IMR-90 (cell line): ENCODE data around the gene LZTS3. TPM values are rescaled to one million over a fixed set of nuclear protein-coding genes. Genes with fewer than 3 reads are reported as not detected.

ENCODE experiments used
- ATAC-seq: fragments of 200-7000 bp; cut with Tn5 transposase; 2 replicates; pipeline ENCODE4 v1.9.1; 2020; ENCODE audit warnings: low read depth, mild to moderate bottlenecking, moderate library complexity
- BruUV-seq: library from RNA; stranded (reverse); fragments of 400-500 nt; replicated peaks from 2 replicates; lab custom pipeline; 2021; lab: Mats Ljungman, UMichigan
- CTCF ChIA-PET: fragments of 300-600 bp; formaldehyde crosslinking; extraction: SDS; loops from one replicate; lab custom pipeline; 2021; ENCODE audit warnings: antibody characterized with exemption; lab: Yijun Ruan, JAX
- POLR2A ChIA-PET: fragments of 300-600 bp; sonication (Branson Sonifier 250); formaldehyde crosslinking; loops from one replicate; lab custom pipeline; 2022; ENCODE audit warnings: antibody characterized with exemption; ENCODE audit not compliant: unreplicated experiment; lab: Charles Lee
- DNase-seq: peaks from one replicate; pipeline ENCODE4 v3.0.0; 2013
- H2AFZ ChIP-seq: replicated peaks from 2 replicates; pipeline ENCODE3; 2013; ENCODE audit warnings: low read length, mild to moderate bottlenecking; ENCODE audit not compliant: poor library complexity
- H2AK5ac ChIP-seq: 2 replicates; pipeline ENCODE4 v1.6.1; 2013; ENCODE audit warnings: low read depth, low read length, inconsistent platforms
- H2AK9ac ChIP-seq: replicated peaks from 2 replicates; pipeline ENCODE3; 2013; ENCODE audit warnings: mild to moderate bottlenecking, low read depth, low read length, moderate library complexity; ENCODE audit not compliant: poor library complexity
- H2BK120ac ChIP-seq: 2 replicates; pipeline ENCODE4 v1.6.1; 2013; ENCODE audit warnings: low read depth, low read length, inconsistent platforms
- H2BK15ac ChIP-seq: 3 replicates; pipeline ENCODE4 v1.6.1; 2013; ENCODE audit warnings: low read depth, low read length, inconsistent platforms
- H2BK20ac ChIP-seq: 2 replicates; pipeline ENCODE4 v1.6.1; 2013; ENCODE audit warnings: low read depth, mild to moderate bottlenecking, inconsistent platforms, low read length, moderate library complexity
- H2BK5ac ChIP-seq: 2 replicates; pipeline ENCODE4 v1.6.1; 2013; ENCODE audit warnings: mild to moderate bottlenecking, low read depth, low read length, inconsistent platforms; ENCODE audit not compliant: poor library complexity, severe bottlenecking
- H3K14ac ChIP-seq: replicated peaks from 2 replicates; pipeline ENCODE4 v1.6.1; 2013; ENCODE audit warnings: low read depth, low read length, inconsistent platforms
- H3K18ac ChIP-seq: 2 replicates; pipeline ENCODE4 v1.6.1; 2013; ENCODE audit warnings: low read depth, low read length, control low read depth
- H3K23ac ChIP-seq: 2 replicates; pipeline ENCODE4 v1.6.1; 2013; ENCODE audit warnings: low read depth, low read length, inconsistent platforms
- H3K27ac ChIP-seq: 2 replicates; pipeline ENCODE4 v1.5.1; 2013; ENCODE audit warnings: mild to moderate bottlenecking, control low read depth, low read length; ENCODE audit not compliant: insufficient read depth
- H3K27me3 ChIP-seq: 2 replicates; pipeline ENCODE4 v1.6.1; 2013; ENCODE audit warnings: low read length; ENCODE audit not compliant: control insufficient read depth, insufficient read depth
- H3K36me3 ChIP-seq: 2 replicates; pipeline ENCODE4 v1.6.1; 2013; ENCODE audit warnings: low read length, mixed read lengths; ENCODE audit not compliant: control insufficient read depth, insufficient read depth
- H3K4ac ChIP-seq: 2 replicates; pipeline ENCODE4 v1.6.1; 2013; ENCODE audit warnings: low read depth, low read length, inconsistent platforms
- H3K4me1 ChIP-seq: 2 replicates; pipeline ENCODE4 v1.6.1; 2013; ENCODE audit warnings: low read length, mixed read lengths; ENCODE audit not compliant: control insufficient read depth, insufficient read depth
- H3K4me2 ChIP-seq: 2 replicates; pipeline ENCODE4 v1.6.1; 2013; ENCODE audit warnings: low read depth, mild to moderate bottlenecking, control low read depth, low read length, moderate library complexity
- H3K4me3 ChIP-seq: 2 replicates; pipeline ENCODE4 v1.5.1; 2013; ENCODE audit warnings: low read depth, mild to moderate bottlenecking, control low read depth, low read length, moderate library complexity; ENCODE audit not compliant: insufficient read depth
- H3K56ac ChIP-seq: 2 replicates; pipeline ENCODE4 v1.6.1; 2013; ENCODE audit warnings: low read length, inconsistent platforms; ENCODE audit not compliant: insufficient read depth; ENCODE audit errors: extremely low read depth
- H3K79me1 ChIP-seq, 2 experiments: 2 replicates each; pipeline ENCODE4 v1.6.1; 2013; ENCODE audit warnings: low read length in 2 of 2, inconsistent platforms in 1 of 2, low read depth in 1 of 2
- H3K9ac ChIP-seq: 2 replicates; pipeline ENCODE4 v1.6.1; 2013; ENCODE audit warnings: low read depth, low read length, control low read depth
- H3K9me1 ChIP-seq: 2 replicates; pipeline ENCODE4 v1.6.1; 2013; ENCODE audit warnings: low read length, inconsistent platforms; ENCODE audit not compliant: insufficient read depth
- H3K9me3 ChIP-seq: 2 replicates; pipeline ENCODE4 v1.6.1; 2013; ENCODE audit warnings: low read length; ENCODE audit not compliant: control insufficient read depth, insufficient read depth
- H4K20me1 ChIP-seq: 2 replicates; pipeline ENCODE4 v1.6.1; 2013; ENCODE audit warnings: low read length, inconsistent platforms; ENCODE audit not compliant: insufficient read depth
- H4K5ac ChIP-seq: 2 replicates; pipeline ENCODE4 v1.6.1; 2013; ENCODE audit warnings: mild to moderate bottlenecking, low read depth, low read length, control low read depth
- H4K8ac ChIP-seq, 2 experiments: 2 replicates each; pipeline ENCODE4 v1.6.1; 2013; ENCODE audit warnings: low read depth in 2 of 2, low read length in 2 of 2, control low read depth in 1 of 2, inconsistent platforms in 1 of 2
- H4K91ac ChIP-seq: 2 replicates; pipeline ENCODE4 v1.6.1; 2013; ENCODE audit warnings: low read depth, low read length, inconsistent platforms; ENCODE audit not compliant: insufficient read depth
- BHLHE40 ChIP-seq: fragments of 150-350 bp; IDR thresholded peaks from 2 replicates; pipeline ENCODE4 v1.6.1; 2016; ENCODE audit warnings: mild to moderate bottlenecking, low read depth, low read length
- CTCF ChIP-seq: conservative IDR thresholded peaks from 2 replicates; pipeline ENCODE4 v1.5.1; 2012; ENCODE audit warnings: mild to moderate bottlenecking, low read depth, low read length, improper control_type of control experiment
- MAZ ChIP-seq: IDR thresholded peaks from 2 replicates; pipeline ENCODE4 v1.6.1; 2012; ENCODE audit warnings: low read depth, mild to moderate bottlenecking, low read length, improper control_type of control experiment, moderate library complexity, borderline replicate concordance
- MXI1 ChIP-seq: IDR thresholded peaks from 2 replicates; pipeline ENCODE4 v1.6.1; 2012; ENCODE audit warnings: low read depth, mild to moderate bottlenecking, low read length, moderate library complexity, borderline replicate concordance
- NFE2L2 ChIP-seq: fragments of 150-350 bp; IDR thresholded peaks from 2 replicates; pipeline ENCODE4 v1.6.1; 2016; ENCODE audit warnings: low read depth, mild to moderate bottlenecking, low read length
- POLR2A ChIP-seq: IDR thresholded peaks from 2 replicates; pipeline ENCODE4 v1.6.1; 2012; ENCODE audit warnings: mild to moderate bottlenecking, low read depth, low read length
- RAD21 ChIP-seq: IDR thresholded peaks from 2 replicates; pipeline ENCODE4 v1.6.1; 2012; ENCODE audit warnings: low read length, improper control_type of control experiment
- RCOR1 ChIP-seq: IDR thresholded peaks from 2 replicates; pipeline ENCODE4 v1.6.1; 2012; ENCODE audit warnings: mild to moderate bottlenecking, low read length, improper control_type of control experiment; ENCODE audit not compliant: insufficient replicate concordance
- RFX5 ChIP-seq: IDR thresholded peaks from 2 replicates; pipeline ENCODE4 v1.8.0; 2012; ENCODE audit warnings: low read depth, mild to moderate bottlenecking, low read length, moderate library complexity
- SMC3 ChIP-seq: fragments of 150-350 bp; IDR thresholded peaks from 2 replicates; pipeline ENCODE4 v1.6.1; 2016; ENCODE audit warnings: low read depth, mild to moderate bottlenecking, antibody characterized with exemption, low read length, moderate library complexity
- dilution Hi-C: fragments of 300-500 bp; cut with HindIII; formaldehyde crosslinking; loops from one replicate; pipeline ENCODE4 v1.14.3; 2018; ENCODE audit warnings: low sequenced_read_pairs; ENCODE audit not compliant: unreplicated experiment
- in situ Hi-C: fragments of 300-500 bp; cut with MboI; formaldehyde crosslinking; loops from 3 replicates; pipeline ENCODE4 v1.14.3; 2019; ENCODE audit warnings: low sequenced_read_pairs, inconsistent platforms, mixed read lengths
- intact Hi-C: fragments of 100-400 bp; cut with micrococcal nuclease; formaldehyde crosslinking; loops from 2 replicates; pipeline ENCODE4 v1.10.0; 2022
- polyA plus RNA-seq, 3 experiments: library from polyadenylated mRNA; depleted of rRNA; stranded (reverse); fragments of >200 nt; gene quantifications; 2 replicates each; pipeline ENCODE4 v1.2.3, GENCODE V29; 2012; ENCODE audit warnings: low replicate concordance in 1 of 3
- total RNA-seq: library from RNA; depleted of rRNA; stranded (reverse); fragments of >200 nt; gene quantifications from 2 replicates; pipeline ENCODE4 v1.2.3, GENCODE V29; 2012
- TF ChIP-seq, protein P1 (sequence below): fragments of 150-350 bp; IDR thresholded peaks from 2 replicates; pipeline ENCODE4 v1.6.1; 2016; ENCODE audit warnings: low read depth, mild to moderate bottlenecking, low read length, moderate library complexity, borderline replicate concordance
- TF ChIP-seq, protein P2 (sequence below): fragments of 150-350 bp; IDR thresholded peaks from 2 replicates; pipeline ENCODE4 v1.6.1; 2017; ENCODE audit warnings: mild to moderate bottlenecking, antibody characterized with exemption, low read length, low read depth

Gene LZTS3
- total and polyA plus RNA-seq, 2 of the 4 experiments (the other 2 are of a cell fraction): 1.4 to 3.2 TPM

DNA sequence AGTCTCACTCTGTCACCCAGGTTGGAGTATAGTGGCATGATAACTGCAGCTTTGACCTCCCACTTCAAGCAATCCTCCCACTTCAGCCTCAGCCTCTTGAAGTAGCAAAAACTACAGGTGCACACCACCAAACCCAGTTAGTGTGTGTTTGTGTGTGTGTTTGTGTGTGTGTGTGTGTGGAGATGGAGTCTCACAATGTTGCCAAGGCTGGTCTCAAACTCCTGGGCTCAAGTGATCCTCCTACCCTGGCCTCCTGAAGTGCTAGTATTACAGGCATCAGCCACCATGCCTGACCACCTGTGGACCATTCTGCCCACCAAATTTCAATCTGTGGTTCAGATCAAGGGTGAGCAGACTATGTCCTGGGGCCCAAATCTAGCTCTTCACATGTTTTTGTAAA, 22.4 kb downstream of the LZTS3 start:
- Histone ChIP-seq H4K8ac (no peak overlapping the region), H3K4ac (no peak overlapping the region), H3K23ac (no peak overlapping the region), H3K9me1 (peaks cover 4% of the 10 kb centered on the region; the same call in 1 of the 2 replicates), H3K4me1 (peaks cover 5% of the 10 kb centered on the region; the same call in 1 of the 2 replicates), H3K4me3 (no peak overlapping the region), H3K4me2 (no peak overlapping the region), H2BK20ac (no peak overlapping the region), H4K20me1 (peaks cover 71% of the 10 kb centered on the region), H3K14ac (no peak overlapping the region), H3K27me3 (no peaks in the 10 kb centered on the region), H3K9ac (no peak overlapping the region), H4K5ac (no peak overlapping the region), H2AFZ (no peak overlapping the region), H3K79me1 (peaks cover 25 to 73% of the 10 kb centered on the region in 2 experiments), H3K56ac (no peak overlapping the region), H3K27ac (no peak overlapping the region), H3K18ac (no peak overlapping the region), H3K36me3 (peaks cover 22% of the 10 kb centered on the region), H2BK120ac (no peak overlapping the region), H4K91ac (no peak overlapping the region), H2BK15ac (no peak overlapping the region), H3K9me3 (no peaks in the 10 kb centered on the region), H2AK5ac (no peak overlapping the region), H2AK9ac (no peak overlapping the region), H2BK5ac (no peak overlapping the region)
- intact Hi-C loops: no loop called here
- POLR2A ChIA-PET: no interaction called here
- BruUV-seq: no TSS peak
- dilution Hi-C loops: no loop called here
- DNase-seq (no peak), ATAC-seq (no peak)
- in situ Hi-C loops: no loop called here
- CTCF ChIA-PET: no interaction called here
- TF ChIP-seq RFX5 (no peak), BHLHE40 (no peak), CTCF (no peak), POLR2A (no peak), MAZ (no peak), RCOR1 (no peak), RAD21 (no peak), NFE2L2 (no peak), MXI1 (no peak), SMC3 (no peak)
- TF ChIP-seq, protein P1, sequence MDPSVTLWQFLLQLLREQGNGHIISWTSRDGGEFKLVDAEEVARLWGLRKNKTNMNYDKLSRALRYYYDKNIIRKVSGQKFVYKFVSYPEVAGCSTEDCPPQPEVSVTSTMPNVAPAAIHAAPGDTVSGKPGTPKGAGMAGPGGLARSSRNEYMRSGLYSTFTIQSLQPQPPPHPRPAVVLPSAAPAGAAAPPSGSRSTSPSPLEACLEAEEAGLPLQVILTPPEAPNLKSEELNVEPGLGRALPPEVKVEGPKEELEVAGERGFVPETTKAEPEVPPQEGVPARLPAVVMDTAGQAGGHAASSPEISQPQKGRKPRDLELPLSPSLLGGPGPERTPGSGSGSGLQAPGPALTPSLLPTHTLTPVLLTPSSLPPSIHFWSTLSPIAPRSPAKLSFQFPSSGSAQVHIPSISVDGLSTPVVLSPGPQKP: no peak
- TF ChIP-seq, protein P2, sequence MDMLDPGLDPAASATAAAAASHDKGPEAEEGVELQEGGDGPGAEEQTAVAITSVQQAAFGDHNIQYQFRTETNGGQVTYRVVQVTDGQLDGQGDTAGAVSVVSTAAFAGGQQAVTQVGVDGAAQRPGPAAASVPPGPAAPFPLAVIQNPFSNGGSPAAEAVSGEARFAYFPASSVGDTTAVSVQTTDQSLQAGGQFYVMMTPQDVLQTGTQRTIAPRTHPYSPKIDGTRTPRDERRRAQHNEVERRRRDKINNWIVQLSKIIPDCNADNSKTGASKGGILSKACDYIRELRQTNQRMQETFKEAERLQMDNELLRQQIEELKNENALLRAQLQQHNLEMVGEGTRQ: no peak
